Measurements from ENCODE around the gene OR8G1. TPM values are rescaled to one million over a fixed set of nuclear protein-coding genes. Genes with fewer than 3 reads are reported as not detected.

Gene OR8G1, protein sequence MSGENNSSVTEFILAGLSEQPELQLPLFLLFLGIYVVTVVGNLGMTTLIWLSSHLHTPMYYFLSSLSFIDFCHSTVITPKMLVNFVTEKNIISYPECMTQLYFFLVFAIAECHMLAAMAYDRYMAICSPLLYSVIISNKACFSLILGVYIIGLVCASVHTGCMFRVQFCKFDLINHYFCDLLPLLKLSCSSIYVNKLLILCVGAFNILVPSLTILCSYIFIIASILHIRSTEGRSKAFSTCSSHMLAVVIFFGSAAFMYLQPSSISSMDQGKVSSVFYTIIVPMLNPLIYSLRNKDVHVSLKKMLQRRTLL
- total RNA-seq, result not detected

DNA sequence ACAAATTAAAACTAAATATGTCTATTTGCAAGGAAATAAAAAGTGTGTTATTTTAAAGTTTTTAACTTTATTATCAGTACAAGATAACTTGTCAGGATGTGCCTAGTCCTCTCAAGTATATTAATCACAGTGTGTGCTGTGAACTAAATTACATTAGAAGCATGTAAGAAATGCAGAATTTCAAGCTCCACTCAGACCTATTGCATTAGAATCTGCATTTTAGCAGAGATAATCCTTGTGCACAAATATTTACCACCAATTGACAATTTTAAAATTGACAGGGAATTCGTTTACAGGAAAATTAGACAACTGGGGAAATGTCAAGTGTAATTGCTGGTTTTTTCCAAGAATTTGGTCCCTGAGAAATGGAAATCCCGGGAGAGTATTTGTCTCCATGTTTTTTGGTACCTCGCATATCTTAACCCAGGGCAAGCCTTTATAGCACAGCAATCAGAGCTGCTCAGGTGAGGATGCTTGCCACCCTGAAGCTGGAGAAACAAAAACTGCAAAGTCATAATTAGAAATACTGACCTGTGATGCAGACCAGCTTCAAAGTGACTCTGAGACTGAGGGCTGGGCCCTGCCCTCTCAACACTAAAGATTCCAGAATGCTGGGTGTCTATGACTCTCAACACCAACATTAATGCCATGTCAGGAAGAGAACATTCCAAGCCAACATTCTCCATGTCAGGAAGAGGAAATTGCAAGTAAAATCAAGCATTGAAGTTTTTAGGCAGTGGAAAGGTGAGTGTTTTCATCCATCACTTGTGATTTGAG lies at the start of gene OR8G1:
Gene OR8G1, plus strand, starts transcription at position 475 of the 777 bp plus-strand sequence. CDS start 8,581 bp downstream, outside the sequence.

DNA sequence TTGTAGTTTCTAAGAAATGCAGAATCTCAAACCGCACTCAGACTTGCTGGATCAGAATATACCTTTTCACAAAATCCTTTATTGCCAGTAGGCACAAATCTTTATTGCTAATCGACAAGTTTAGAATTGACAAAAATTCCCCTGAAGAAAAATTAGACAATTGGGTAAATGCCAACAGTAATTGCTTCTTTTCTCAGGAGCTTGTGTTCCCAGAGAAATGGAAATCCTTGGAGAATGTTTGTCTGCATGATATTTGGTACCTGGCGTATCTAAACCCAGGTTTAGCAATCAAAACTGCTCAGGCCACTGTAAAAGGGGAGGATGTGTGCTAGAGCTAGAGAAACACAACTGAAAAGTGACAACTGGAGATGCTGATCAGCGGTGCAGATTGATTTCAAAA lies 15.2 kb downstream of the OR8G1 start, which contains the start of gene OR8G5:
Gene OR8G5, plus strand, starts transcription at position 301 of the 400 bp plus-strand sequence. CDS start 8,556 bp downstream, outside the sequence.

Other genes starting within 250 kb of the OR8G1 start
- not detected for gene OR10G6, start 245.9 kb upstream of the OR8G1 start, total RNA-seq
- not detected for gene OR10G4, start 228.1 kb upstream of the OR8G1 start, total RNA-seq
- not detected for gene OR10G9, start 218.1 kb upstream of the OR8G1 start, total RNA-seq
- not detected for gene OR10G8, start 214.3 kb upstream of the OR8G1 start, total RNA-seq
- not detected for gene OR10G7, start 199.8 kb upstream of the OR8G1 start, total RNA-seq
- 38.1 TPM for gene VWA5A, start 125.6 kb upstream of the OR8G1 start, total RNA-seq
- gene OR10D3, start 57.8 kb upstream of the OR8G1 start, total RNA-seq, result not detected
- not detected for gene OR8G5, start 15.3 kb downstream of the OR8G1 start, total RNA-seq
- not detected for gene OR8D1, start 72.9 kb downstream of the OR8G1 start, total RNA-seq
- gene OR8D2, start 79.1 kb downstream of the OR8G1 start, total RNA-seq, result not detected
- not detected for gene OR8B2, start 143.4 kb downstream of the OR8G1 start, total RNA-seq
- gene OR8B3, start 157.9 kb downstream of the OR8G1 start, total RNA-seq, result not detected
- not detected for gene OR8B4, start 183.8 kb downstream of the OR8G1 start, total RNA-seq
- not detected for gene OR8B8, start 204.6 kb downstream of the OR8G1 start, total RNA-seq

Measured in diencephalon (tissue), 1 donor.